Gastrocnemius medialis (tissue), 4 donors: Measurements from ENCODE around the gene RBFOX1. TPM values are rescaled to one million over a fixed set of nuclear protein-coding genes. Genes with fewer than 3 reads are reported as not detected.

Experiments used
- ATAC-seq, 2 donors: fragments of 150-250 bp; one replicate each; pipeline ENCODE4 v1.9.1; 2016
- DNase-seq, 2 donors: peaks; one replicate each; pipeline ENCODE4 v3.0.0-alpha.2; 2019
- H3K27ac ChIP-seq, 4 donors: fragments of 200-600 bp; sonication (generic); 1 replicate in 1 of 4; 2 replicates in 3 of 4; pipeline ENCODE4 v1.5.1; 2016 to 2018; ENCODE audit warnings: mild to moderate bottlenecking in 2 of 4, moderate library complexity in 1 of 4
- H3K27me3 ChIP-seq, 3 donors: fragments of 200-600 bp; sonication (generic) in 2 of 3; 1 replicate in 1 of 3; 2 replicates in 2 of 3; pipeline versions ENCODE4 v1.5.1 to v1.6.0; 2016 to 2019; ENCODE audit warnings: mild to moderate bottlenecking in 1 of 3, moderate library complexity in 1 of 3
- H3K36me3 ChIP-seq, 2 donors: fragments of 200-600 bp; sonication (generic) in 1 of 2; one replicate each; pipeline ENCODE4 v1.5.1; 2017 to 2018
- H3K4me1 ChIP-seq, 2 donors: fragments of 200-600 bp; sonication (generic) in 1 of 2; one replicate each; pipeline ENCODE4 v1.5.1; 2016 to 2017; ENCODE audit warnings: mild to moderate bottlenecking in 2 of 2
- H3K4me3 ChIP-seq, 4 donors: fragments of 200-600 bp; sonication (generic) in 3 of 4; 1 replicate in 1 of 4; 2 replicates in 3 of 4; pipeline ENCODE4 v1.5.1; 2016 to 2019; ENCODE audit warnings: mild to moderate bottlenecking in 2 of 4
- H3K9me3 ChIP-seq, 3 donors: fragments of 200-600 bp; sonication (generic) in 2 of 3; 1 replicate in 1 of 3; 2 replicates in 2 of 3; pipeline ENCODE4 v1.5.1; 2016 to 2019
- POLR2A ChIP-seq, 2 donors: fragments of 450-650 bp; IDR thresholded peaks; one replicate each; pipeline ENCODE4 v1.6.1; 2017; ENCODE audit warnings: antibody characterized with exemption in 2 of 2, mild to moderate bottlenecking in 2 of 2, moderate library complexity in 2 of 2
- in situ Hi-C, 4 donors: fragments of 200-750 bp; cut with MboI; loops; one replicate each; pipeline versions ENCODE4 v1.15.0 to v1.8.0; 2017; ENCODE audit warnings: low sequenced_read_pairs in 4 of 4
- intact Hi-C: fragments of 100-400 bp; cut with DNase I; formaldehyde crosslinking; loops from one replicate; pipeline ENCODE4 v1.15.1; 2023; ENCODE audit warnings: low total_unique reads
- total RNA-seq, 4 donors: library from RNA; depleted of rRNA; stranded (reverse); fragments of >200 nt; gene quantifications; one replicate each; pipeline versions ENCODE4 v1.1.0 to v1.2.3, GENCODE V29; 2016
- TF ChIP-seq, protein P1 (sequence below), 5 experiments: fragments of 450-650 bp in 3 of 5; fragments of 200-600 bp in 2 of 5; sonication (generic) in 2 of 5; IDR thresholded peaks in 4 of 5; conservative IDR thresholded peaks in 1 of 5; 1 replicate in 4 of 5; 2 replicates in 1 of 5; pipeline ENCODE4 v1.5.1; 2016 to 2019; ENCODE audit warnings: antibody characterized with exemption in 5 of 5, mild to moderate bottlenecking in 3 of 5, moderate library complexity in 3 of 5

RBFOX1 gene
- total RNA-seq, 4 donors from 2014 or later: 42.5 to 98.8 (median 58.6) TPM

- TF ChIP-seq POLR2A (IDR thresholded peaks at IDR 0.05): no peak
- TF ChIP-seq, protein P1, sequence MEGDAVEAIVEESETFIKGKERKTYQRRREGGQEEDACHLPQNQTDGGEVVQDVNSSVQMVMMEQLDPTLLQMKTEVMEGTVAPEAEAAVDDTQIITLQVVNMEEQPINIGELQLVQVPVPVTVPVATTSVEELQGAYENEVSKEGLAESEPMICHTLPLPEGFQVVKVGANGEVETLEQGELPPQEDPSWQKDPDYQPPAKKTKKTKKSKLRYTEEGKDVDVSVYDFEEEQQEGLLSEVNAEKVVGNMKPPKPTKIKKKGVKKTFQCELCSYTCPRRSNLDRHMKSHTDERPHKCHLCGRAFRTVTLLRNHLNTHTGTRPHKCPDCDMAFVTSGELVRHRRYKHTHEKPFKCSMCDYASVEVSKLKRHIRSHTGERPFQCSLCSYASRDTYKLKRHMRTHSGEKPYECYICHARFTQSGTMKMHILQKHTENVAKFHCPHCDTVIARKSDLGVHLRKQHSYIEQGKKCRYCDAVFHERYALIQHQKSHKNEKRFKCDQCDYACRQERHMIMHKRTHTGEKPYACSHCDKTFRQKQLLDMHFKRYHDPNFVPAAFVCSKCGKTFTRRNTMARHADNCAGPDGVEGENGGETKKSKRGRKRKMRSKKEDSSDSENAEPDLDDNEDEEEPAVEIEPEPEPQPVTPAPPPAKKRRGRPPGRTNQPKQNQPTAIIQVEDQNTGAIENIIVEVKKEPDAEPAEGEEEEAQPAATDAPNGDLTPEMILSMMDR (IDR thresholded peaks at IDR 0.05 in 4 of 5, conservative IDR thresholded peaks at IDR 0.05 in 1 of 5): no peak
- no peak for DNase-seq
- Histone ChIP-seq H3K4me3 (no peak overlapping the region), H3K9me3 (no peaks in the 10 kb centered on the region), H3K27ac (peak overlapping the region in 3 of 4 donors; percentile 36 to 92 (median 81)), H3K36me3 (no peaks in the 10 kb centered on the region), H3K27me3 (no peaks in the 10 kb centered on the region), H3K4me1 (peaks cover 40 to 47% of the 10 kb centered on the region in 2 donors)
- intact Hi-C loops (loop anchor here (5.0 to 10.0 kb wide), 5 partner anchors 72 to 240 kb away; no protein-coding TSS in a partner anchor), in situ Hi-C loops (no loop called here)
- no peak for ATAC-seq
Observed at GRCh38 chr16:7504844-7505243, 172.2 kb downstream of the RBFOX1 start.

DNA sequence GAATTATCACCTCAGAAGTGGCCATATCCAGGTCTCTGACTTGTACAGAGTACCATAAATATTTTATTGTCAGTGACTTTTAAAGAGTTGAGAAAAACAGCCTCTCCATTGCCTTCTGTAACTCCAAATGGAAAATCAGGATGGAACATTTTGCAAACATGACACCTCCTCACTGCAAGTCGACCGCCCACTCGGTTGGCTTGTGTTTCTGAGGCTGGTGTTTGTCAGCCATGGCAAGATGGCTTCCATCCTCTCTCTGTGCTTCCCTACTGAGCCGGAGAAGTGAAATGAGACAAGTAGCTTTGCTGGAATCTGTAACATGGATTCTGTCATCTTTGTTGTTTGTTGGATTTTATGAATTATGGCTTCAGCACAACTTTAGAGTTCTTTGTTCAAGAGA lies 172.8 kb downstream of the RBFOX1 start:
- in situ Hi-C loops: no loop called here
- intact Hi-C loops: loop anchor here (5.0 to 10.0 kb wide), 2 partner anchors 102 to 241 kb away; no protein-coding TSS in a partner anchor
- Histone ChIP-seq H3K27ac (peak overlapping the region; percentile 8 to 92 (median 58)), H3K4me3 (no peak overlapping the region), H3K9me3 (no peaks in the 10 kb centered on the region), H3K36me3 (no peaks in the 10 kb centered on the region), H3K27me3 (no peaks in the 10 kb centered on the region), H3K4me1 (peaks cover 34 to 50% of the 10 kb centered on the region in 2 donors)
- TF ChIP-seq POLR2A (IDR thresholded peaks at IDR 0.05): no peak
- TF ChIP-seq, protein P1 (IDR thresholded peaks at IDR 0.05 in 4 of 5, conservative IDR thresholded peaks at IDR 0.05 in 1 of 5): no peak
- ATAC-seq: no peak
- DNase-seq: no peak

GRCh38 chr16:7506363-7506762 lies 173.7 kb downstream of the RBFOX1 start:
- Histone ChIP-seq H3K27me3 (no peaks in the 10 kb centered on the region), H3K36me3 (no peaks in the 10 kb centered on the region), H3K4me1 (peaks cover 41 to 58% of the 10 kb centered on the region in 2 donors), H3K9me3 (no peaks in the 10 kb centered on the region), H3K4me3 (no peak overlapping the region), H3K27ac (peak overlapping the region in 2 of 4 donors; percentile 81 to 92)
- DNase-seq (no peak), ATAC-seq (no peak)
- in situ Hi-C loops (no loop called here), intact Hi-C loops (loop anchor here (5.0 to 10.0 kb wide), 2 partner anchors 101 to 242 kb away; no protein-coding TSS in a partner anchor)
- no peak for TF ChIP-seq POLR2A (IDR thresholded peaks at IDR 0.05)
- TF ChIP-seq, protein P1 (IDR thresholded peaks at IDR 0.05 in 4 of 5, conservative IDR thresholded peaks at IDR 0.05 in 1 of 5): no peak

GRCh38 chr16:7508656-7509055 lies 176.0 kb downstream of the RBFOX1 start:
- ATAC-seq (no peak), DNase-seq (no peak)
- intact Hi-C loops: loop anchor here (5.0 to 10.0 kb wide), 2 partner anchors 99 to 244 kb away; no protein-coding TSS in a partner anchor
- H3K27me3 ChIP-seq: no peaks in the 10 kb centered on the region
- TF ChIP-seq POLR2A (IDR thresholded peaks at IDR 0.05): no peak
- TF ChIP-seq, protein P1 (IDR thresholded peaks at IDR 0.05 in 4 of 5, conservative IDR thresholded peaks at IDR 0.05 in 1 of 5): no peak
- in situ Hi-C loops: no loop called here
- no peak overlapping the region for H3K27ac ChIP-seq
- H3K36me3 ChIP-seq: no peaks in the 10 kb centered on the region
- H3K4me3 ChIP-seq: no peak overlapping the region
- peaks cover 34 to 50% of the 10 kb centered on the region in 2 donors for H3K4me1 ChIP-seq
- H3K9me3 ChIP-seq: no peaks in the 10 kb centered on the region
